GM12892 (cell line): Measurements from ENCODE around the gene PDZD2.
A peak's percentile ranks its signal among the peaks of the same experiment; 100 is the strongest.

Experiments used
- DNase-seq: peaks from one replicate; pipeline ENCODE4 v3.0.0; 2011; ENCODE audit not compliant: insufficient read length
- FAIRE-seq: peaks from 2 replicates; lab custom pipeline; 2011; peaks lifted over from hg19 to GRCh38; lab: Jason Lieb, UNC
- POLR2A ChIP-seq: IDR thresholded peaks from 2 replicates; pipeline ENCODE4 v1.6.1; 2011; ENCODE audit warnings: low read depth, low read length, control low read depth
- POLR2AphosphoS5 ChIP-seq: IDR thresholded peaks from 2 replicates; pipeline ENCODE4 v1.6.1; 2011; ENCODE audit warnings: low read depth, low read length, control low read depth
- TAF1 ChIP-seq: IDR thresholded peaks from 2 replicates; pipeline ENCODE4 v1.6.1; 2011; ENCODE audit warnings: low read depth, mild to moderate bottlenecking, control low read depth, low read length, borderline replicate concordance

PDZD2 gene

DNA sequence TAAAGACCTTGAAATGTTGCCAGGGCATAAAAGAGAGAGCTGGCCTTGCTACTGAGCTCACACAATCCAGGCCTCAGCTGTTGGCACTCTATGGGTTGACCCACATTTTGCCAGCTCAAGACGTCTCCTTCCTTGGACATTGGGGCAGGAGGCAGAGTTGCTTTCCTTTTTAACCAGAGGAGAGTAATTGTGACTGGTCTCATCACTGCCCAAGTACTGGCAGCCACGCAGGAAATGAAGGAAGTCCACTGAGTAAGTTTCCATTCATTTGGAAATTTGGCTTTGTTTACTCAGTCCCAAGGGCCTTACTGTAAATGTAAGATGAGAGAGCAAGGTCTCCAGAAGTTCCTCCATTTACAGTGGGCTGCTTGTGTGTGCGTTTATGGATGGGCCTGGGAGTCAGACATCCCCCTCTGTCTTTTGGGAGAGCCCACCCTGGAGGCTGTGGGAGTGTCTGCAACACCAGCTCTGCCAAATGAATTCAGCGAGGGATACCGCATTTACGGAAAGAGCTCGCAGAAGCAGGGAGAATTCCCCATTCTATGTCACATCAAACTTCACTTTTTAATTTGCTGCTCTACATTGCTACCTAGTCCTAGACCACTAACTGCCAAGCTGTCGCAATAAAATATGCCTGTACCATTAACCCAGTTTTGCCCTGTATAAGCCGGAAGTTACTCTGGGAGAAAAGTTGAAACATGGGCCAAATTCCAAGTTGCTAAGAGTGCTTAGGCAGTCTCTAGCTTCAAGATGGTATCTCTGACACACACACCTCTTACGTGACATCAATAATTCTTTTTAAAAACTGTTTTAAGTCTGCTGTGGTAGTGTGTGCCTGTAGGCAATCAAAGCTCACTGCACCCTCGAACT, 24.5 kb upstream of the PDZD2 start:
- FAIRE-seq (no peak), DNase-seq (no peak)
- no peak for TF ChIP-seq TAF1
- no peak for TF ChIP-seq POLR2AphosphoS5
- no peak for TF ChIP-seq POLR2A

- DNase-seq (no peak), FAIRE-seq (no peak)
- TF ChIP-seq POLR2A (no peak), TAF1 (no peak), POLR2AphosphoS5 (no peak)
Observed at GRCh38 chr5:31617867-31618266, 21.1 kb upstream of the PDZD2 start.

DNA sequence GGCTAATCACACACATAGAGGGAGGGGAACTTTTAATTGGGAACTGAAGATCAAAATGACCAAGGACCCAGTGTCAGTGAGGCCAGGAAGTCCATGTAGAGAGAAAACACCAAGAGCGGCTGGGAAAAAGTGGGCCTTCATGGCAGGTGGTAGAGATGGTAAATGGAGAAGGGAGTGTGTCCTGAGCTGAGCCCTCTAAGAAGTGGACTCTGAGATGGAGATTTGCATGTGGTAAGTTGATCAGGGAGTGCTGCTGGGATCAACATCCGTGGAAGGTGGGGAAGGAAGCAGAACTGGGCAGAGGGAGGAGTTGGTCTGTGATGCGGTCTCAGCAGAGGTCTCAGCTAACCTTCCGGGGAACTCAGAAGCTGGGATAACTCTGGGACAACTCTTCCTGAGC, 18.9 kb upstream of the PDZD2 start:
- DNase-seq (no peak), FAIRE-seq (no peak)
- TF ChIP-seq TAF1 (no peak), POLR2AphosphoS5 (no peak), POLR2A (no peak)

- DNase-seq (no peak), FAIRE-seq (no peak)
- TF ChIP-seq POLR2AphosphoS5 = no peak
- TF ChIP-seq POLR2A = no peak
- TF ChIP-seq TAF1 = no peak
Observed at GRCh38 chr5:31623249-31623648, 15.7 kb upstream of the PDZD2 start.

DNA sequence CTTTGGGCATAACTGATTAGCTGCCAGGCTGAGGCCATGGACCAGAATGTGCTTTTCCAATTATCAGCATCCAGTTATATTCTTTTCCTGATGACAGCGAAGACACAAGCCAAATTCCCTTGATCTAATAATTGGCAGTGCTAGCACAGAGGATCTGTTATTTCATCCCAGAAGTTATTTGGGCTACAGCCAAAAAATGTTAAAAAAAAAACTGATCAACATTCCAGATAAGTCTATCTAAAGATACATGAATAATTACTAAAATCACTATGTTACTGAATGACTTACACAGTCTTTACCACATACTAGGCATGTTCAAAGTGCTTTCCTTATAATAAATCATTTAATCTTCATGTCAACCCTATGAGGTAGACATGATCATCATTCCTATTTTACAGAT, 13.5 kb upstream of the PDZD2 start:
- FAIRE-seq = no peak
- DNase-seq = no peak
- TF ChIP-seq POLR2A (no peak), POLR2AphosphoS5 (no peak), TAF1 (no peak)

DNA sequence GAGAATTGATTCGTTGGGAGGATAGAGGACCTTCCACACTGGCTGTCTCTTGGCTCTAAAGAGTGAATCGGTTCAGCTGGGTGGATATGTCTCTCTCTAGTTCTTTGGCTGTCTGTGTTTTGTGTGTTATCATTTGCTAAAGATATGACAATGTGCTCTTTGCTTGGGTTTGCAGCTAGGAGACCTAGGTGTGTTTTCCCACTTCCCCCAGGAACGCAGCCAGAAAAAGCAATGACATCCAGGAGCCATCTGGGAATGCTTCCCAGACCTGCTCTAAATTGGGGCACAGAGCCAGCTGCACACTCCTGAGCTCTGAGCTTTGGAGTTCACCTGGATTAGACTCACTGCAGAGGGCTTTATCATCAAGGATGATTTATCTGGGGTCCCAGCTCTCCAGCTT, 12.8 kb upstream of the PDZD2 start:
- no peak for TF ChIP-seq TAF1
- DNase-seq (no peak), FAIRE-seq (no peak)

GRCh38 chr5:31626604-31627234, 12.2 kb upstream of the PDZD2 start:
- TF ChIP-seq TAF1 = no peak
- TF ChIP-seq POLR2AphosphoS5 = no peak
- TF ChIP-seq POLR2A = no peak
- FAIRE-seq = no peak
- DNase-seq = no peak

DNA sequence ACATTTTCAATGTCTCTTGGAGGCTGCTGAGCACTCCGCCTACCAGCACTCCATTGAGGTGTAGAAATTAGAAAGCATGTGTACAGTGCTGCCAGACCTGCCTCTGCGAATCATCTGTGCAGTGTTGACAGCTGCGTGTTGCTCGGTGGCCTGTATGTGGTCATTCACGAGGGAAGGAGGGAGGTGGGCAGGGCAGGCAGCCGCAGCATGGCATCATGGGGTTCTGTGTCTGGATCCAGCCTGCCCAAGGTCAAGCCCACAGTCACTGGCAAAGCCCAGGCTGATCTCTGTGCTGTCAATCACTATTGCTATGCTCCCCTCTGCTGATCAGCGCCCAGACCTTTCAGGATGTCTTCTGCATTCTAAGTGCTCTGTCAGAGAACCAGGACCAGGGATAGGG, 8.0 kb upstream of the PDZD2 start:
- no peak for DNase-seq
- no peak for FAIRE-seq
- no peak for TF ChIP-seq POLR2A
- TF ChIP-seq POLR2AphosphoS5 = no peak
- TF ChIP-seq TAF1 = no peak

GRCh38 chr5:31632460-31632859, 6.5 kb upstream of the PDZD2 start:
- TF ChIP-seq POLR2A (no peak), POLR2AphosphoS5 (no peak), TAF1 (no peak)
- FAIRE-seq (no peak), DNase-seq (no peak)

- no peak for DNase-seq
- TF ChIP-seq POLR2A (no peak), TAF1 (no peak), POLR2AphosphoS5 (no peak)
- FAIRE-seq = no peak
Observed at GRCh38 chr5:31635446-31635845, 3.5 kb upstream of the PDZD2 start.

GRCh38 chr5:31637851-31638250, 1.1 kb upstream of the PDZD2 start:
- FAIRE-seq (no peak), DNase-seq (no peak)
- TF ChIP-seq POLR2AphosphoS5 (no peak), TAF1 (no peak), POLR2A (no peak)

GRCh38 chr5:31638345-31638744, 586 bp upstream of the PDZD2 start:
- peak; percentile 15 for DNase-seq
- FAIRE-seq = peak; percentile 14
- TF ChIP-seq POLR2AphosphoS5 = no peak
- TF ChIP-seq POLR2A = no peak
- TF ChIP-seq TAF1 = no peak
